HG03439 (cell line): Measurements from ENCODE around the gene NAT16.
"Not testable (repeated sequence)": the region's sequence is repeated elsewhere in the genome, so short reads cannot be mapped to it uniquely, and the experiment has no call there.

Source experiments
- ATAC-seq: cut with Tn5 transposase; IDR thresholded peaks from one replicate; pipeline ENCODE4 v1.9.1; 2021; ENCODE audit warnings: mild to moderate bottlenecking, moderate library complexity; ENCODE audit not compliant: unreplicated experiment

Gene NAT16

GRCh38 chr7:101202603-101202918 is 22.5 kb upstream of the NAT16 start:
- no peak for ATAC-seq

DNA sequence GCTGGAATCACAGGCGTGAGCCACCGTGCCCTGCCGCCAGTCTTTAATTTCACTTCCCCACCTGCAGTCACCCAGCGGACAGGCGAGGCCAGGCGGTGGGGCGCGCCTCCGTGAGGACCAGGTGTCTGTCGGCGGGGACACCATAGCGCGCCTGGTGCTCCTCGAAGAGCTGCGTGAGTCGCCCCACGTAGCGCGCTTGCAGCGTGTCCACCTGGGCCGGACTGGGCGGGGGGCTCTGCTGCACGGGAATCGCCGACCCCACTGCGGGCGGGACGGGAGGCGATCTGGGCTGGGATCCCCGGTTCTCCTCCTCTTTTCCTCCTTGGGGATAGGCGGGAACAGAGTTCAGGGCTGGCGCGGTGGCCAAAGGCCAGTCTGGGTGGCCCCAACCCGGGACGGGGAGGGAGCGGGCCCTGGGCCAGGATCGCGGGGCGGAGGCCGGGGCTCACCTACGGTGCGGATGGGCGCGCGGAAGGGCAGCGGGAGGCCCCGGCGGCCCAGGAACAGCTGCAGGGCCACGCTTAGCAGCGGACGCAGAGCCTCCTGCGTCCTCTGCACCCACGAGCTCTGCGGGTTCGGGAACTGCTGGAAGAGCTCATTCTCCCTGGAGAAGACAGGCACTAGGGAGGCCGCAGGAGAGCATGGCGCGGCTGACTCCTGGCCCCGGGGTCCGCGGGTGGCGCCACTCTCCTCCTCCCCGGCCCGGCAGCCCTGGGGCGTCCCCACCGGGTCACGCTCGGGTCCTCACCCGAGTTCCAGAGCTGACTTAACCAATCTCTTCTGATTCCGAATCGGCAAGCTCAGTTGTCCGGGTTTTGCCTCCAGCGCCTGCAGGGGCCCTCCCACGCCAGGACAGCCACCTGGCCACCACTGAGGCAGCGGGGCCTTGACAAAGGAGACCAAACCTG is 21.9 kb upstream of the NAT16 start:
- no peak for ATAC-seq

- no peak for ATAC-seq
Measured at GRCh38 chr7:101200862-101201599, 20.9 kb upstream of the NAT16 start, which contains the start of gene MOGAT3. Gene MOGAT3 (minus strand): TSS chr7:101201036. CDS start chr7:101200854, 182 bp downstream.

- ATAC-seq, result no peak
Measured at GRCh38 chr7:101200504-101200861, 20.4 kb upstream of the NAT16 start.

DNA sequence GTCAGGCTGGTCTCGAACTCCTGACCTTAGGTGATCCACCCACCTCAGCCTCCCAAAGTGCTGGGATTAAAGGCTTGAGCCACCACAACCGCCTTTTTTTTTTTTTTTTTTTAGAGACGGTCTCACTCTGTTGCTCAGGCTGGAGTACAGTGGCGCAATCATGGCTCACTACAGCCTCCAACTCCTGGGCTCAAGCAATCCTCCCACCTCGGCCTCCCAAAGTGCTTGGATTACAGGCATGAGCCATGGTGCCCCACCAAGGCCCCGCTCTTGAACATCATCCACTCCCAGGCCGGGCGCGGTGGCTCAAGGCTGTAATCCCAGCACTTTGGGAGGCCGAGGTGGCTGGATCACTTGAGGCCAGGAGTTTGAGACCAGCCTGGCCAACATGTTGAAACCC is 19.4 kb upstream of the NAT16 start:
- not testable (repeated sequence) for ATAC-seq

DNA sequence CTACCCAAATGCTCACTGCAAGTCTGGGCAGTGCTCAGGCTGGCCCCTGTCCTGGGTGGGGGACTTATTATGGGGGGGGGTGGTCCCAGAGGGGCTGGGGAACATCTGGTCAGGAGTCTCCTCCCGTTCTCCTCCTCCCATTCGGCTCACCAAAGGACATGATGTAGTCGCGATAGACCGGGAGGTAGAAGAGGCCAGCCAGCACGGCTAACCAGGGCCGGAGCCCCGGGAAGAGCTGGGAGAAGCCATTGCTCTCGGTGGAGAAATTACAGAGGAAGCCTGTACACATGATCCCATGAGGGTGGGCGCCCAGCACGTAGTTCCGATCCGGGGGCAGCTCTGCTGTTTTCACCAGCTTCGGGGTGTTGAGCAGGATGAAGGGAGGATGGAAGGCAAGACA is 18.4 kb upstream of the NAT16 start:
- no peak for ATAC-seq

GRCh38 chr7:101197991-101198390 is 17.9 kb upstream of the NAT16 start:
- ATAC-seq, result no peak

GRCh38 chr7:101195884-101196283 is 15.8 kb upstream of the NAT16 start:
- no peak for ATAC-seq

DNA sequence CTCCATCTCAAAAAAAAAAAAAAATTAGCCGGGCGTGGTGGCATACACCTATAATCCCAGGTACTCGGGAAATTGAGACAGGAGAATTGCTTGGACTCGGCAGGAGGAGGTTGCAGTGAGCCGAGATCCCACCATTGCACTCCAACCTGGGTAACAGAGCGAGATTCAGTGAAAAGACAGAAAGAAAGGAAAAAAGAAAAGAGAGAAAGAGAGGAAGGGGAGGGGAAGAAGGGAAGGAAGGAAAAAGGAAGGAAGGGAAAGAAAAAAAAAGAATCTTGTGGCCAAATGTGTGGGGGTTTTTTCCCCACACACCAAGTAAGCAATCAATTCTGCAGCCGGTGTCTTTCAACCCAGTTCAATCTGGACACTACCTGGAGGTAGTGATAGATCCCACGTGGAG is 9.0 kb upstream of the NAT16 start:
- no peak for ATAC-seq

DNA sequence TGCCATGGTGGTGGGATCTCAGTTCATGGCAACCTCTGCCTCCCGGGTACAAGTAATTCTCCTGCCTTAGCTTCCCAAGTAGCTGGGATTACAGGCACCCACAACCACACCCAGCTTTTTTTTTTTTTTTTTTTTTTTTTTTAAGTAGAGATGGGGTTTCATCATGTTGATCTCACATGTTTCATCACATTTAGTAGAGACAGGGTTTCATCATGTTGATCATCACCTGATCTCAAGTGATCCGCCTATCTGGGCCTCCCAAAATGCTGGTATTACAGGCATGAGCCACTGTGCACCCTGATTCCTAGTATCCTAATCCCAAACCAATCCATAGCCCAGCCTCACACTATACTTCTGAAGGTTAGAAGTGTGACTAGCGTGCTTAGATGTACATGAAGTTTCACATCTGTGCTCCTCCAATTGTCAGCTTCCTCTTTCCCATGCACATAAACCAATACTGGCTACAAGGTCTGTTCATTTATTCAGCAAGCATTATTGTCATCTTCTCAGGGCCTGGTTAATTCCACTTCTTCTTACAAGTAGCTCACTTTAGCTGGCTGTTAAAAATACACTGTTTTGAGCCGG is 6.8 kb upstream of the NAT16 start:
- ATAC-seq, result no peak

- ATAC-seq, result no peak
Measured at GRCh38 chr7:101186194-101186593, 6.1 kb upstream of the NAT16 start.

DNA sequence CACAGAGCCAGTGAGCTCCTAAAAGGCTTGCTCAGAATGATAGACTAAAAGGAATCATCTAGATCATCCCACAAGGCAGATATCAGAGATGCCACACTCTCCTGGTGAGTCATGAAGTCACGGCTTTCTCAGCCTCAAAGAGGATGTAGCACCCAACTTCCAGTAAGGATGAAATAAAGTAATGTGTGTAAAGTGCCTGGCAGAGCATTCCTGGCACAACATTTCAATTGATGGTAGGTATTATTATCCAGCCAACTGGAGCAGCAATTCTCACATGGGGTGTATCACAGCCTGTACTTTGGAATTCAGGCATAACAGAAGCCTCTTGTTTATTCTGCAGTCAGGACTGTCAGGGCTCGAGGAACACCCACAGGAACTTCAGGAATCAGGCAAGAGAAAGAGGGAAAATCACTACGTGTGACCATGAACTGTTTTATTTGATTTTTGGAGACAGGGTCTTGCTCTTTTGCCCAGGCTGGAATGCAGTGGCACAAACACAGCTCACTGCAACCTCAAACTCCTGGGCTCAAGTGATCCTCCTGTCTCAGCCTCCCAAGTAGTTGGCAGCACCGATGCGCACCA is 5.3 kb upstream of the NAT16 start:
- ATAC-seq, result no peak

DNA sequence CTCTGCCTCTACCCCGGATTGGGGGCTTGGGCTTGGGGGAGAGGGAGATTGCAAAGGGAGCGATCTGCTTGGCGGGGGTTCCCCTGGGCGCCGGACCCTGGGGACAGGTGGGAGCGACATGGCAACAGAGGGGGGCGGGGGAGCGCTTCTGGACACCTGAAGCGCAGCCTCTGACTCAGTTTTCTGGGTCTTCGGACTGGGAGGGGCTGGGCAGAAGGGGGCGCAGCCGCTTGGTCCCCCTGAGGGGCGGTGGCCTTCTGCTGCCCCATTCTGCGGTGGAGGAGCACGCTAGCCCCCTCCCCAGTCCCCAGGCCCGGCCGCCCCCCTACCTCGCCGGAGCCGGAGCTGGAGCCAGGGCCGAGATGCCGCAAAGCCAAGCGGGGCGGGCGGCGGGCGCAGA is 380 bp downstream of the NAT16 start:
- ATAC-seq, result no peak

GRCh38 chr7:101179117-101179516 is 976 bp downstream of the NAT16 start:
- ATAC-seq, result no peak

- no peak for ATAC-seq
Measured at GRCh38 chr7:101177644-101178043, 2.4 kb downstream of the NAT16 start.

- no peak for ATAC-seq
Measured at GRCh38 chr7:101175664-101176063, 4.4 kb downstream of the NAT16 start.

DNA sequence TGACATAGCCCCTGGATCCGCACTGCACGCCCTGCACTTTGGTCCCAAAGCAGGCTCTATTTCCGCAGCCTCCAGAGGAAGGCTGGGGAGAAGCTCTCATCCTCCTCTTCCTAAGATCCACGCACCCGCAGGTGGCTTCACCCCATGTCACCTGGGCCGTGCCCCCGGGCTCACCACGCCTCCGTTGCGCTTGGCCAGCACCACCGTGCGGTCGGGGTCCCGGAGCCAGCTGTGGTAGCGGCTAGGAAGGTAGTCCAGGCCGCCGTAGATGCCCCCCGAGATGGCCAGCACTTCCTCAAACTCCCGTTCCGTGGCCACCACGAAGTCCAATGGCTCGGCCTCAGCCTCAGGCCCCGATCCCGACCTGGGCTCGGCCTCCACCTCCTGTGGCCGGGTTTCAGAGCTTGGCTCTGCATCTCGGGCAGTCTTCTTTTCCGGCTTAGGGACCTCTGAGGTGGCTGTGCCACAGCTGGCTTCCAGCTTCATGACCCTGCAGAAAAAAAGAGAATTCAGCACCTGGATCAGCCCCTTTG is 5.7 kb downstream of the NAT16 start:
- no peak for ATAC-seq

DNA sequence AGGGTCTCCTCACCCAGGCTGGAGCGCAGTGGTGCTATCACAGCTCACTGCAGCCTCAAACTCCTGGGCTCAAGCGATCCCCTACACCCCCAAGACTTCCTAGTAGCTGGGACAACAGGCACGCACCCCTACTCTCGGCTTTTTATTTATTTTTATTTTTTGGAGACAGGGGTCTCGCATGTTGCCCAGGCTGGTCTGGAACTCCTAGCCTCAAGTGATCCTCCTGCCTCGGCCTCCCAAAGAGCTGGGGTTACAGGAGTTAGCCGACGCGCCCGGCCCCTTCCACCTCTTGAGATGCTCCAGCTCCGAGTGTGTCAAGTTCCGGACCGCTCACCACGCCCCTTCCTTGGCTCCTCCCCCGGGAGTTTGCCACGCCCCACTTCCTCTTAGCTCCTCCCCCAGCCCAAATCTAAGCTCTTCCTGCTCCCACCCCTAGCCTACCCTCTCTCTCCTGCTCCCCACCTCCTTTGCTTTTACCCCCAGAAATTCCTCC is 6.3 kb downstream of the NAT16 start:
- ATAC-seq, result no peak

- no peak for ATAC-seq
Measured at GRCh38 chr7:101172854-101173751, 7.0 kb downstream of the NAT16 start.
